ENCODE results near the gene LRP1B.
"Not testable (repeated sequence)": the region's sequence is repeated elsewhere in the genome, so short reads cannot be mapped to it uniquely, and the experiment has no call there.

Gene LRP1B

GRCh38 chr2:140586379-140586778 is 1544.4 kb downstream of the LRP1B start:
- no peak for DNase-seq (ENCODE audit: low read depth in 1 of 2, low spot score in 1 of 2)

- DNase-seq (ENCODE audit: low read depth in 1 of 2, low spot score in 1 of 2) = no peak
Observed at GRCh38 chr2:140585016-140585415, 1545.8 kb downstream of the LRP1B start.

- DNase-seq (ENCODE audit: low read depth in 1 of 2, low spot score in 1 of 2) = no peak
Observed at GRCh38 chr2:140584471-140584870, 1546.3 kb downstream of the LRP1B start.

- no peak for DNase-seq (ENCODE audit: low read depth in 1 of 2, low spot score in 1 of 2)
Observed at GRCh38 chr2:140580532-140581151, 1550.2 kb downstream of the LRP1B start.

GRCh38 chr2:140577453-140577852 is 1553.4 kb downstream of the LRP1B start:
- DNase-seq (ENCODE audit: low read depth in 1 of 2, low spot score in 1 of 2) = no peak

- DNase-seq (ENCODE audit: low read depth in 1 of 2, low spot score in 1 of 2) = no peak
Observed at GRCh38 chr2:140567734-140568133, 1563.1 kb downstream of the LRP1B start.

- no peak for DNase-seq (ENCODE audit: low read depth in 1 of 2, low spot score in 1 of 2)
Observed at GRCh38 chr2:140565756-140566155, 1565.1 kb downstream of the LRP1B start.

GRCh38 chr2:140555701-140556100 is 1575.1 kb downstream of the LRP1B start:
- DNase-seq (ENCODE audit: low read depth in 1 of 2, low spot score in 1 of 2) = no peak

GRCh38 chr2:140552634-140553033 is 1578.2 kb downstream of the LRP1B start:
- DNase-seq (ENCODE audit: low read depth in 1 of 2, low spot score in 1 of 2) = no peak

GRCh38 chr2:140551287-140551686 is 1579.5 kb downstream of the LRP1B start:
- no peak for DNase-seq (ENCODE audit: low read depth in 1 of 2, low spot score in 1 of 2)

- no peak for DNase-seq (ENCODE audit: low read depth in 1 of 2, low spot score in 1 of 2)
Observed at GRCh38 chr2:140550821-140551220, 1580.0 kb downstream of the LRP1B start.

- not testable (repeated sequence) for DNase-seq (ENCODE audit: low read depth in 1 of 2, low spot score in 1 of 2)
Observed at GRCh38 chr2:140544769-140545168, 1586.0 kb downstream of the LRP1B start.

GRCh38 chr2:140542627-140543026 is 1588.2 kb downstream of the LRP1B start:
- no peak for DNase-seq (ENCODE audit: low read depth in 1 of 2, low spot score in 1 of 2)

- no peak for DNase-seq (ENCODE audit: low read depth in 1 of 2, low spot score in 1 of 2)
Observed at GRCh38 chr2:140539242-140539875, 1591.5 kb downstream of the LRP1B start.

GRCh38 chr2:140529706-140530105 is 1601.1 kb downstream of the LRP1B start:
- no peak for DNase-seq (ENCODE audit: low read depth in 1 of 2, low spot score in 1 of 2)

- DNase-seq (ENCODE audit: low read depth in 1 of 2, low spot score in 1 of 2) = no peak
Observed at GRCh38 chr2:140528982-140529381, 1601.8 kb downstream of the LRP1B start.

GRCh38 chr2:140526575-140526974 is 1604.2 kb downstream of the LRP1B start:
- DNase-seq (ENCODE audit: low read depth in 1 of 2, low spot score in 1 of 2) = no peak

GRCh38 chr2:140512106-140512505 is 1618.7 kb downstream of the LRP1B start:
- no peak for DNase-seq (ENCODE audit: low read depth in 1 of 2, low spot score in 1 of 2)

- DNase-seq (ENCODE audit: low read depth in 1 of 2, low spot score in 1 of 2) = no peak
Observed at GRCh38 chr2:140509765-140510164, 1621.1 kb downstream of the LRP1B start.

- DNase-seq (ENCODE audit: low read depth in 1 of 2, low spot score in 1 of 2) = no peak
Observed at GRCh38 chr2:140508756-140509155, 1622.1 kb downstream of the LRP1B start.

GRCh38 chr2:140506606-140507005 is 1624.2 kb downstream of the LRP1B start:
- DNase-seq (ENCODE audit: low read depth in 1 of 2, low spot score in 1 of 2) = no peak

GRCh38 chr2:140504601-140505000 is 1626.2 kb downstream of the LRP1B start:
- DNase-seq (ENCODE audit: low read depth in 1 of 2, low spot score in 1 of 2) = no peak
